HG02763 (cell line): ENCODE data around the gene PMPCA.
"Not testable (repeated sequence)": the region's sequence is repeated elsewhere in the genome, so short reads cannot be mapped to it uniquely, and the experiment has no call there.

Experiments used
- ATAC-seq: cut with Tn5 transposase; IDR thresholded peaks from one replicate; pipeline ENCODE4 v1.9.1; 2021; ENCODE audit warnings: mild to moderate bottlenecking, moderate library complexity; ENCODE audit not compliant: unreplicated experiment

Gene PMPCA

GRCh38 chr9:136407911-136408310 is 2.5 kb upstream of the PMPCA start:
- no peak for ATAC-seq

GRCh38 chr9:136409557-136410455 is 652 bp upstream of the PMPCA start:
- peak; percentile 10 for ATAC-seq

- no peak for ATAC-seq
Measured at GRCh38 chr9:136411378-136411777, 920 bp downstream of the PMPCA start.

GRCh38 chr9:136412962-136413361 is 2.5 kb downstream of the PMPCA start:
- no peak for ATAC-seq

- ATAC-seq, result no peak
Measured at GRCh38 chr9:136416427-136416826, 6.0 kb downstream of the PMPCA start.

- ATAC-seq, result no peak
Measured at GRCh38 chr9:136416914-136417313, 6.5 kb downstream of the PMPCA start.

- no peak for ATAC-seq
Measured at GRCh38 chr9:136418182-136419091, 8.0 kb downstream of the PMPCA start.

- no peak for ATAC-seq
Measured at GRCh38 chr9:136419092-136419420, 8.6 kb downstream of the PMPCA start.

GRCh38 chr9:136421791-136422190 is 11.3 kb downstream of the PMPCA start:
- ATAC-seq, result no peak

- ATAC-seq, result no peak
Measured at GRCh38 chr9:136422876-136423275, 12.4 kb downstream of the PMPCA start.

- no peak for ATAC-seq
Measured at GRCh38 chr9:136423432-136424146, 13.1 kb downstream of the PMPCA start.

GRCh38 chr9:136424750-136425362 is 14.4 kb downstream of the PMPCA start:
- ATAC-seq, result no peak

GRCh38 chr9:136425367-136425766 is 14.9 kb downstream of the PMPCA start:
- ATAC-seq, result not testable (repeated sequence)

- no peak for ATAC-seq
Measured at GRCh38 chr9:136426787-136427186, 16.3 kb downstream of the PMPCA start.

- ATAC-seq, result no peak
Measured at GRCh38 chr9:136429075-136429628, 18.7 kb downstream of the PMPCA start.

- no peak for ATAC-seq
Measured at GRCh38 chr9:136429683-136430491, 19.4 kb downstream of the PMPCA start.

GRCh38 chr9:136430588-136431234 is 20.3 kb downstream of the PMPCA start:
- no peak for ATAC-seq

GRCh38 chr9:136431782-136432350 is 21.4 kb downstream of the PMPCA start:
- ATAC-seq, result no peak

GRCh38 chr9:136432591-136432990 is 22.1 kb downstream of the PMPCA start:
- no peak for ATAC-seq
